Activated CD8-positive, alpha-beta memory T cell treated with anti-CD3 and anti-CD28 coated beads, Interleukin-2, amount 50 U/mL, for 1 hour (primary cell): ENCODE data around the gene TM4SF1.

Experiments used
- DNase-seq: peaks from one replicate; pipeline ENCODE4 v3.0.0-alpha.2; 2020; ENCODE audit errors: extremely low read depth

Gene TM4SF1, protein sequence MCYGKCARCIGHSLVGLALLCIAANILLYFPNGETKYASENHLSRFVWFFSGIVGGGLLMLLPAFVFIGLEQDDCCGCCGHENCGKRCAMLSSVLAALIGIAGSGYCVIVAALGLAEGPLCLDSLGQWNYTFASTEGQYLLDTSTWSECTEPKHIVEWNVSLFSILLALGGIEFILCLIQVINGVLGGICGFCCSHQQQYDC

DNA sequence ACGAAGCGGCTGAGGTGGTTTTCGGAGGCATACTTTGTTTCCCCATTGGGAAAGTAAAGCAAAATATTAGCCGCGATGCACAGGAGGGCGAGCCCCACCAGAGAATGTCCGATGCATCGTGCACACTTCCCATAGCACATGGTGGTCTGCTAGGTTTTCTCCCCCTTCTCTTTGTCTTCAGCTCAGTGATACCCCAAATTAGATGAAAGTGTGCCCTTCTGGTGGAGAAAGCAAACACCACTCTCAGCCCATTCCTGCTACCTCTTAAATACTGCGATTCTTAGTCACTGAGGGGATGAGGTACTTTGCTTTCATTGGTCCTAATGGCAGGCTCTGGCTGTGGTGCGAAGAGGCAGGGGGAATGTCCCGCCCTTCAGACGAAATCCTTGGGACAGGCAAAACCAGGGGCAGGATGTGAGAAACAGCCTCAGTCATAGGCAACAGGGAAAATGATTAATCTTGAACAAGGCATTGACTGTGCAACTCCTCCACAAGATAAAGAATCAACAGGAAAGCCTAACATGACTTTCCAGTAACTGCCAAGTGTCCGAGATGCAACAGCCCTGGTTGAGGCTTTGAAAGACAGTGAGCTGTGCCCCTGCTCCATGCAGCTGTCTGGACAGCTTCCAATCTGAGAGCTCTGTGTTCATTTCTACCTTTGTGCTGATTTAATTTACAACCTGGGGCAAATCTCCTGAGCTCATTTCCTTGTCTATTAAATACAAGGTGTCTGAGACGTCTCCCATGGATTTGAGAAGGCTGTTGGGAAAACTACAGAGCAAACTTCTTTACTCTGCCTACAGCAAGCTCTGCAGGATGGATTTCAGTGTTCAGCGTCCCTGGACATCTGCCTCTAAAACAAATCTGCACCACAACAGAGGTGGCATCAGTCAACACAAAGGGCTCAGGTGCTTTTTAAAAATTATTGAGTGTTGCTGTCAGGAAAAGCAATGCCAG lies at the start of gene TM4SF1:
Gene TM4SF1 (minus strand): TSS at position 242 of the 957 bp plus-strand sequence. CDS start 102 bp downstream, at position 140.
- DNase-seq: no peak

DNA sequence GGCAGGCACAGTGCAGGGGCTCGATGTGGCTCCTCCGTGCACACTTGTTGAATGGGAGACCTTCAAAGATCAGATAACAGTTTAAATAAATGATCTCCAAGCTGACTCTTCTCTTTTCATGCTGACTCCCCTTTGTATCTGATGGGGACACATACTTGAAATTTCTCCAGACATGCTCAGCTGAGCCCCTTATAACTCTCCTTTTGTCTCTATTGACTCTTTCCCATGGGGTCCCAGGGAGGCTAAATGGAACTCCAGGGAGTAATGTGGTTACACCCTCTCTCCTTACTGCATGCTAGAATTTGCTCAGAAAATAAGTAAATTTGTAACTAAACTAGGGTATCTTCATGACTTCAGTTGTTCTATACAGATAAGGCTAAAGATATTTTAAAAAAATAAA lies 48.9 kb upstream of the TM4SF1 start:
- DNase-seq: no peak

DNA sequence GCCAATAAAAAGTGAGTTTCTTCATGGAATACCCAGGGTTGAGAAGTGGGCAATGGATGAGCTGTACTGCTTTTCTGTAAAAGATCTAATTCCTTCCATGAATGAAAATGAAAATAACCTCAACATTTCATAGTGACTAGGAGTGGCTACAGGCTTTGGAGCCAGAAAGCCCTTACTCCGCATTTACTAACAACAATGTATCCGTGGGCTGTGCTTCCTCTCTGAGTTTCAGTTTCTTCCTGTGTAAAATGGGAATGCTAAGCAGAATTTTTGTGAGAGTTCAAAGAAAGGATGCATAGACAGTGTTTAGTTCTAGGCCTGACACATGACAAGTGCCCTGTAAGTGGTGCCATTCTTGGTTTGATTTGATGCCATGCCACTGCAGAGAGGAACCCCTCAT lies 47.5 kb upstream of the TM4SF1 start:
- DNase-seq: no peak

DNA sequence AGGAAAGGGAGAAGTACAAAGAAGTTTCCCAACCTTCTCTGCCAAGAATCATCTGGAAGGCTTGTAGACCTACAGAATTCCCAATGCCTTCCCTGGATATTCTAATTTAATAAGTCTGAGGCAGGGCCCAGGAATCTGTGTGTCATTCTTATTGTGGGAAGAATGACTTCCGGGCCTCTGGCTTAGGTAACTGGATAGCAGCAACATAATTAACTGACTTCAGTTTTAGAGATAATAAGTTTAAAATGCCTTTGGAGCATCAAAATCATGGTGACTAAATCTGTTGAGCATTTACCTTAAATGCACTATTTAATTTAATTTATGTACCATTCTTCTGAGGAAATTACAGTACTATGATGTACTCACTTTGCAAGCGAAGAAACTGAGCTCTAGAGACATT lies 44.3 kb upstream of the TM4SF1 start:
- DNase-seq: no peak

DNA sequence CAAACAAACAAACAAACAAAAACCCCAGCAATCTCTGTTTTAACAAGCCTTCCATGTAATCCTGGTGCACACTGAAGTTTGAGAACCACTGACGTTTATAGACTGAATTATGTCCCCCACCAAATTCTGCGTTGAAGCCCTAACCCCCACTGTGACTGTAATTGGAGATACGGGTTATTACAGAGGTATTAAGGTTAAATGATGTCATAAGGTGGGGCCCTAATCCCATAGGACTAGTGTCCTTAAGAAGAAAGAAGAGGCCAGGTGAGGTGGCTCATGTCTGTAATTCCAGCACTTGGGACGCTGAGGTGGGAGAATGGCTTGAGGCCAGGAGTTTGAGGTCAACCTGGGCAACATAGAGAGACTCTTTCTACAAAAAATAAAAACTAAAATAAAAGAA lies 42.4 kb upstream of the TM4SF1 start:
- DNase-seq: no peak

DNA sequence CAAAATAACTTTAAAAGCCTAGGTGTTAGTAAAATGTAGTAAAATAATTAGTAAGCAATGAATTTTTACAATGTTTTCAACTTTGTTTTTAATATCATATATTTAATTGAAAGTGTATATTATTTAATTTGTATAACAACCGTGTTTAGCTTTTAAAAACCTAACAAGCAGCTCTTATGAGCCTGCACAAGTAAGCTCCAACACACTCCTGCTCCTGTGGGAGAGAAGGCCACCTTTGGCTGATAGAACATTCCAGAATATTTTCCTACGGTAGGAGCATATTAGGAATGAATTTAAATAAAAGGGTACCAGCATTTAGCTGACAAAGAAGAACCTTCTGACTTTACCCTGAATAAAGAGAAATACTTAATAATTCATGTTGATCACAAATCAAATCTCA lies 40.3 kb upstream of the TM4SF1 start:
- DNase-seq: no peak

DNA sequence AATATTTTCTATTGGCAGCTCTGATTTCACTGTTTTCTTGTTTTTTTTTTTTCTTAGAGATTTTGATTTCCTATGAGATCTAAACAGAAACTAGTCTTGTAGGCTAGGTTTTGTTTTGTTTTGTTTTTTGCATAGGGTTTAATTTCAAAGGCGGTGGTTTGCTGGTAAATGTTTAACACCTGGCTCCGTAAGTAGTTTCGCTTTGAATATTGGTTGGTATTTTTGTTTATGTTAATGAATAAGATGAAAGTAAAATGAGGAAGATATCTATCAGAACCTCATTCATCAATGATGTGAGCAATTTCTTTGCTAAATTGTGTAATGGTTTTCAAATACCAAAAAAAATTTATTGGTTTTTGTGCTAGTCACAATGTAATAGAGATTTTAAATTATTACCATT lies 39.7 kb upstream of the TM4SF1 start:
- DNase-seq: no peak

DNA sequence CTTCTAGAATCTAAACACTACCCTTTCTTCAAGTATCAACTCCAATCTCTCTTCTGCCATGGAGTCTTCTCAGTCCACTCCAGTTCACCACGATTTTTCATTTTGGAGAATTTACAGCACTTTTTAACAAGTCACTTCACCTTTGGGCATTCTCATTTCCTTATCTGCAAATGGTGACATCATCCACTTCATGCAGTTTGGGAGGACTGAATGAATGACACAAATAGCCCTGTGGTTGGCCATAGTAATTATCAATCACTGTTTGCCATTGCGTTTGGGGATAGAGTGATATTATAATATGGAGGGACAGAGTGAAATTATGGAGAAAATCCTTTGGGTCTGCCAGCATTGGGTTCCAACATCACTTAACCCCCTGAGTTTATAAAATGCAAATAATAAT lies 38.0 kb upstream of the TM4SF1 start:
- no peak for DNase-seq

DNA sequence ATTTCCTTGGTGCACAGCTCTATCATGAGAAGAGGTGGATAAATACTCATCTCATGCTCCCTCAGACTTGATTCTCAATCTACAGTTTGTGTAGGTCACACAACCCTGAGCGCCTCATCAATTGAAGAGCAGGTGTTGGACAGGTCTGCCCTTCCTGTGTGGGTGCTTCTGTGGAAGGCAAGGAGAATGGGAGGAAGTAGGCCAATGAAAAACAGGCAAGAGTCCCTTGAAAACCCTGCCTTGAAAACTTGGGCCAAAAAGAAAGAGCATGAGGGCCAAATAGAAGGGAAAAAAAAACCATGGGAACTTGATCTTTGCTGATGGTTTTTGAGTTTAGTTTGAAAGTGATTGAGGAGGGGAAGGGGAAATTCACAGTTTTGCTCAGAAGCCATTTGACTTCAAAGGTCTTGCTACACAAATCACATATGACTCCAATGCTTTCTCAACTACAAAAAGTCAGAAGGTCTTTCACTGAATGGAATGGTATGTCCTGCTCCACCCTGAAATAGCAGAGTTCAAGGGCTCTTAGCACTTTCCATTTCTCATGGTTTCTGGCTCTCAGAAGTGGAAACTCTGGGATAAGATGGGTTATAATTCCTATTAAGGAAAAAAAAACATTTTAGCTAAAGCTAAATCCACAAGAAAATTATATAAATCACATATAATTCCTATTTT lies 37.2 kb upstream of the TM4SF1 start:
- no peak for DNase-seq

DNA sequence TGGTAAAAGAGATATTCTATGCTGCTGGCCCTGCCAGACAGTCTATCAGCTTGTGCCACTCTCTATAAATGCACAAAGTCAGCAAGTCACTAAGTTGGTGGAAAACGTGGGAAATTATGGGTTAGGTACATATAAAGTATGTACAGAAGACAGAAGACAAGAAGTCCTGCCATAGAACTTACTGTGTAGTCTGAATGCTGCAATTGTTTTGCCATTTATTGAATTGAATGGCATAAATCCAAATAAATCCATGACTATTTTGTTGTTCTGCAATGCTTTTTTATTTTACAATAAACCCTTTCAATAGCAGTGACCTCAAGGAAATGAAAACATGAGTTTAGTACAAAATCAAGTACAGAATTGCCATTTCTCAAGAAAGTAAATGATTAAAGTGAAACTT lies 34.1 kb upstream of the TM4SF1 start:
- no peak for DNase-seq

DNA sequence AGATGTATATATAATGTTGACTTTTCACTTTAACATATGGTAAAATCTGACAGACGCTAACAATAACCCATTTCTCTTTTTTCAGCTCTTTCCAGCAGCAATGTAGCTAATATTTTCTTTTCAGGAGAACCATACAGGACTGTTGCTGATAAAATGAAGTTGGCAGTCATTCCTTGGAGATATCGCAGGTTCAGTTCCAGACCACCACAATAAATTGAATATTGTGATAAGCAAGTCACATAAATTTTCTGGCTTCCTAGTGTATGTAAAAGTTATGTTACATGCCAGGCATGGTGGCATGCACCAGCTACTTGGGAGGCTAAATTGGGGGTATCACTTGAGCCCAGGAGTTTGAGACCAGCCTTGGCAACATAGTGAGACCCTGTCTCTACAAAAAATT lies 31.9 kb upstream of the TM4SF1 start:
- DNase-seq: no peak

DNA sequence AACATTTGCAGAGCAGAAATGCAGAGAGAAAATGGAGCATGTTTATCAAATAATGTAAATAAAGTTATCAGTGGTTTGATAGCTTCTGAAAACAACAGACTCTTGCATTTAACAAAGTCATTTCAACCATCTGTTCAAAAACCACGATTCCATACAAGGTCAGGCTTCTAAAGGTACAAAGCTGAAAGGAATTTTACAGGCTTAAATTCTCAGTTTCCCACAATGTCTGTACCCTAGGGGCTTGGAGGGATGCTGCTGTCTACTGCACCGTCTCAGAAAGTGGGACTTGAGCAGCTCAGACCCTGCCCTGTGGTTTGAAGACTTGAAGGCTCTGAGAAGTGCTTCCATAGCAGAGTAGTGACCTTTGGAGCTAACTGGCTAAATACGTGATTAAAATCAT lies 30.4 kb upstream of the TM4SF1 start:
- no peak for DNase-seq

DNA sequence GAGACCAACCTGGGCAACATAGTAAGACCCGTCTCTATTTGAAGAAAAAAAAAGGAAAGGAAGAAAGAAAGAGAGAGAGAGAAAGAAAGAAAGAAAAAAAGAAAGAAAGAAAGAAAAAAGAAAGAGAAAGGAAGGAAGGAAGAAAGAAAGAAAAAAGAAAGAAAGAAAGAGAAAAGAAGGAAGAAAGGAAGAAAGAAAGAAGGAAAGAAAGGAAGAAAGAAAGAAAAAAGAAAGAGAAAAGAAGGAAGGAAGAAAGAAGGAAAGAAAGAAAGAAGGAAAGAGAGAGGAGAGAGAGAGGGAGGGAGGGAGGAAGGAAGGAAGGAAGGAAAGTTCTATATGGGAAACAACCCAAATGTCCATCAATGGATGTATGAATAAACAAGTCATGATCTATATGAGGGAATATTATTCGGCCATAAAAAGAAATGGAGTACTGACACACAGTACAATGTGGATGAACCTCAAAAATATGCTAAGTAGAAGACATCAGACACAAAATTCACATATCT lies 28.8 kb upstream of the TM4SF1 start:
- DNase-seq: no peak

DNA sequence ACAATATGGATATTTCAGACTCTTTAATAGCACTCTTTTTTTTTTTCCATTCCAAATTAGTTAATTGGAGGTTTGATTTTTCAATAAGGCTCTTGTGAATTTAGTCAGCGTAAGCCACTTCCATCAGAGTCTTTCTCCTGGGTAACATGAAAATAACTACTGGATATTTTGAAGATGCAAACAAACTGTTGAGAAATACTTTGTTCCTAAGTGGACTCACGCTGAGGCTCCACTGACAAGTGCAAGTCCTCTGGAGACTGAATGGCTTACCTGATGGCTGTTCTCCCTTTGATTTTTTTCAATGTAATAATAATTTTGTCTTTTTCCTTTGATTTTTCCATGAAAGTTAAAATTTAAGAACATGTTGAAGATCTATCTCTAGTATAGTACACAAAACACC lies 26.0 kb upstream of the TM4SF1 start:
- DNase-seq: no peak

DNA sequence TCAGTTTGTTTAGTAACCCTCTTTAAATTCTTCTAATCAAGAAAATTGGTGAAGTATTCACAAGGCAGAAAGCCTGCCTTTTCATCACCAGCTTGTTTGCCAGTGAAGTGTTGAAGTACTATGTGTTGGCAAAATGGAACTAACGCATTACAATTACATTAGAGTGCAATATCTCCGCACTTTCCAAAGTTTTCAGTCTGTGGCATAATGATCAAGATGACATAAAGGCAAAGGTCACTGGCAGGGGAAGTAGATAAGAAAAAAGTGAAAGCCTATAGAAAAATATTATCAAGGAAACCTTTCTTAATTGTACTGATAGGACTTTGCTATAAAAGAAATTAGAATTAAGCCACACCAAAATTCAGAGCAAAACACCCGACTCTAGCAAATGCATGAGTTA lies 25.0 kb upstream of the TM4SF1 start:
- DNase-seq: no peak

DNA sequence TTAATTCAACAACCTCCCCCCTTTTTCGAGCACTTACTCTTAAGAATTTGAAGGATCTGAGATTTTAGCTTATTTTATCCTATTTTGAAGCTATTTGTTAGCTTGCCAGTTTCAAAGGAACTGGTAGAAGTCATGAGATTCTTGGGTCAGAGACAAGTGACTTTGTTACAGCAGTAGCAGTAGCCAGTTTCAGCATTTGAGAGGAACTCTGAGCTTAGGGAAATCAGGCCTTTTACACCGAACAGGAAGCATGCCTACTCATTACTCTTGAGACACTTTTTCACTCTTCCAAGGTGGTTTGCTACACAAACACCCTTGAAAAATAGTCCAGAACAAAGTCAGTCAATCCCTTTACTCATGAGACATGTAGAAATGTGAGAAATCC lies 24.5 kb upstream of the TM4SF1 start:
- DNase-seq: no peak

DNA sequence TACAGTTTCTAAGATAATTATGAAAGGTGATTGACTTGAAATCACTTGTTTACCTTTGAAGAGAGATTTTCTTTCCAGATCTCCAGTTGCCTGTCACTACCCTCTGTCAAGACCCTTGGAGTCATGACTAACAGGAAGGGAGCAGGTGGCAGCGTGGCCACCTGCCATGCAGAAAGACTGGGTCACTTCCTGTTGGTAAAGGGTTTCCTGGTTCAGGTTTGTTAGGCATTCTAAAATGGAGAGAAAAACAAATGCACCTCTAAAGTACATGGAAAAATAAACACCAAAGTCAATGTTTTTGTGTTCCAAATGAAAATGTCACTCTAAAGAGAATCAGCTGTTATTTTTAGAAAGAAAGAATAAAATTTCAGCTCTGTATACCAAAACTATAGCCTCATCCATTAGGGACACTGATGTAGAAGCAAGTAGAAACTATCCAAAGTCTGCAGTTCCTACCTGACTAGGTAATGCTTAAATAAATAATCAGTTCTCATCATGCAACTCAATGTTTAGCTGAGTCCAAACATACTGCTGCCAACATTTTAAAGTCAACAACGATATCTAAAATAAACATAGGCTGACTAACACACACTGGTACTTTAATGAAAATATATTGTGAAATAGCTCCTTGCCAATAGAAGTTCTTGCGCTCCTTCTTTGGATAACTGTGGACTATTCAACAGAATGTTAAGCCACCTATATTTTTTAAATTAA lies 23.9 kb upstream of the TM4SF1 start:
- DNase-seq: no peak

DNA sequence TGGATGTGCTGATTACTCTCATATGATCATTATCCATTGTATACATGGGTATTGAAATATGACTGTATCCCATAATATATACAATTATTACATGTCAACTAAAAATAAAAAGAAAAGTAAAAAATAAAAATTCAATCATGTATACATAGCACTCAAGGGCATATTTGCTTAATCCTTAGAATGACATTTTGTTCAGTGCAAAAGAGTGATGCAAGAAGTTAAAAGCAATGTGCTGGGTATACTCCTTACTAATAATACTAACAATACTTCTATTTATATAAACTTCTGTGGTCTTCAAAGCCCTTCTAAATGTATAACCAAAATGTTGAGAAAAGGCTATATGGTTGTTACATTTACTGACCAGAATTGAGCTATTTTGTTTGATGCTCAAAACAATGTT lies 23.2 kb upstream of the TM4SF1 start:
- no peak for DNase-seq

DNA sequence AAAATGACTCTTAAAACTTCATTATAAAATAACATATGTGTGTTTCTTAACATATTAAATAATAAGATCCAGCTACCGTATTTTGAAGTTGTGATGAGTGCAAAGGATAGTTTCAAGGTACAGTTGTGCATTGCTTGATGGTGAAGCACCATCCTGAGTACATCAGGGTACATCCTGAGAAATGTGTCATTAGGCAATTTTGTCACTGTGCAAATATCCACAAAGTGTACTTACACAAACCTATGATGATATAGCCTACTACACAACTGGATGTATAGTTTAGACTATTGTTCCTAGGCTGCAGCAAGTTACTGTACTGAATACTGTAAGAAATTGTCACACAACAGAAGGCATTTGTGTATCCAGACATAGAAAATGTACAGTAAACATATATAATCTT lies 20.8 kb upstream of the TM4SF1 start:
- no peak for DNase-seq

DNA sequence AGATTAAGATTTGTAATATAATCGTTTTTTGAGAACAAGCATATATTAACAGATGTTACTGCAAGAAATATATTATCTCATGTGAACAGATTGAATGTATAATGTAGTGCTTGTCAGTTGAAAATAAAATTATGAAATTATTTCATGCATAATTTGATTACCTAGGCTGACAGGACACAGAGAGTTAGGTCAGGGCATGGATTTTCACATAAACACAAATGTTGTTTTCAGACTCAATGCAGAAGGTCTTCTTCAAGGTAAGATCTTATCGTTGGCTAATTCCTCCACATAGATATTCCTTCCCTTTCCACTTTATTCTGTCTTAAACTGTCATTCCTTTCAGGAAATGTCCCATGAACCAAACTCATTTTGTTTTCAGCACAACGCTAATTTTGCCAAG lies 20.1 kb upstream of the TM4SF1 start:
- DNase-seq: no peak

DNA sequence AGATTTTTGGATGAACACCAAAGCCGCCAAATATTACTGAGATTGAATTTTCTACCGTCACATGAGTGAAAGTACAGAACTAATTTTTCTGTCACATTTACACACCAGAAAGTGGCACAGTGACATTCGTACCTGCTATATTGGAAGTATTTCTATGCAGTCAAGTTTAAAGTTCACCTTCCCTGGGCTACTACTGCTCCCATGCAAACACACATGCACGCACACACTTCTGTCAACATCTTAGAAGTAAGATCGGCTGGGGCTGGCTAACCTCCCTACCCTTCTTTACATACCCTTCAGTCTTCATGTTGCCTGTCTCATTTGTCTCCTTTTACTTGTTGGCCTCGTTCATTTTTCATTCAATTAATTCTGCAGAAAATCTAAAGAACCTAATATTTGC lies 19.0 kb upstream of the TM4SF1 start:
- DNase-seq: no peak
